ENCODE data around the gene CAPN14. TPM values are rescaled to one million over a fixed set of nuclear protein-coding genes. Genes with fewer than 3 reads are reported as not detected.

Gene CAPN14
- total RNA-seq, 1 donor from 2014 or later = 0.13 TPM

DNA sequence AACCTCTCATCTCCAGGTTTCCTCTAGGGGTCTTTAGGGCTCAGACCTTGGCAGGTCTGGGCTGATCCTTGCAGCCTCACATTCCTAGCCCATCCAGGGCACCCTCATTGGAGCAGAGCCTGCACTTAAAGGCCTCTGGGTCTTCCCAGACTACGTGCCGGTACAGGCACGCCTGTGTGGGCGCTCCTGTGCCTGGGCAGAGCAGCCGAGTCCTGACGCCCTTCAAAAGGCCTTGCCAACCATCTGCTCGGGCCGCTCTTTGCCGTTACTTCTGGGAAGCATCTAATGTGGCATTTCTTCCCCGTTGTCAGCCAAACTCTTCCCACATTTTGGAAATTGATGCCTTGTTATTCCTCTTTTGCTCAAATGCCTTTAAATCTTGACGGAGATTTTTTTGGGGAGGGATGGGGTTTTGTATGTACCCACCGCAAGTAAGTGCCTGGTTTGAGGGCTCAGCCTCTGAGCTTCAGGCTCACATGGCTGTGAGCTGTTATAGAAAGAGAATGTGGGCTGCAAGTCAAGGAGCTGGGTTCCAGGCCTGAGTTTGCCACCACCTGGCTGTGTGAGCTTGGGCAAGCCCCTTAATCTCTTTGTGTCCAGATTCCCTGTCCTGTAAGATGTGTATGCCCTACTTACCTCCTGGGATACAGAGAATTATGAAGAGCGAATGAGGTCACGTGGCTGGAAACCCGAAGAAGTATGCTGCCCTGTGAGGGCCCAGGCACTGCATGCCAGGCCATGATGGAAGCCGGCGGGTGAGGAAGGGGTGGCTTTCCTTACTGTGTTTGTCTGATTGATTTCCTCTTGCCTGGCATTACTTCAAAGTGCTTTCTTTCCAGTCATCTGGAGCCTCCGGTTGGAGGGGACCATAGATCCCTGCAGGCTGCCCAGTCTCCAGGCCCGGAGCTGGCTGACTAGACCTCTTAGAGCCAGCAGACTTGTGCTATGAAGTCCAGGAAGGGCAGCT is 37.2 kb upstream of the CAPN14 start:
- Mint-ChIP-seq H3K27ac (ENCODE audit: unreplicated experiment) (peak overlapping the region; percentile 14), H3K9me3 (ENCODE audit: unreplicated experiment) (no peaks in the 10 kb centered on the region)
- TF ChIP-seq, protein P1, sequence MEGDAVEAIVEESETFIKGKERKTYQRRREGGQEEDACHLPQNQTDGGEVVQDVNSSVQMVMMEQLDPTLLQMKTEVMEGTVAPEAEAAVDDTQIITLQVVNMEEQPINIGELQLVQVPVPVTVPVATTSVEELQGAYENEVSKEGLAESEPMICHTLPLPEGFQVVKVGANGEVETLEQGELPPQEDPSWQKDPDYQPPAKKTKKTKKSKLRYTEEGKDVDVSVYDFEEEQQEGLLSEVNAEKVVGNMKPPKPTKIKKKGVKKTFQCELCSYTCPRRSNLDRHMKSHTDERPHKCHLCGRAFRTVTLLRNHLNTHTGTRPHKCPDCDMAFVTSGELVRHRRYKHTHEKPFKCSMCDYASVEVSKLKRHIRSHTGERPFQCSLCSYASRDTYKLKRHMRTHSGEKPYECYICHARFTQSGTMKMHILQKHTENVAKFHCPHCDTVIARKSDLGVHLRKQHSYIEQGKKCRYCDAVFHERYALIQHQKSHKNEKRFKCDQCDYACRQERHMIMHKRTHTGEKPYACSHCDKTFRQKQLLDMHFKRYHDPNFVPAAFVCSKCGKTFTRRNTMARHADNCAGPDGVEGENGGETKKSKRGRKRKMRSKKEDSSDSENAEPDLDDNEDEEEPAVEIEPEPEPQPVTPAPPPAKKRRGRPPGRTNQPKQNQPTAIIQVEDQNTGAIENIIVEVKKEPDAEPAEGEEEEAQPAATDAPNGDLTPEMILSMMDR (IDR thresholded peaks at IDR 0.05; ENCODE audit: unreplicated experiment) = no peak

GRCh38 chr2:31253356-31254131 is 36.2 kb upstream of the CAPN14 start:
- H3K36me3 Mint-ChIP-seq (ENCODE audit: low read depth, unreplicated experiment) = peaks cover 10% of the 10 kb centered on the region
- peaks cover 11% of the 10 kb centered on the region for H3K4me1 Mint-ChIP-seq (ENCODE audit: unreplicated experiment)
- TF ChIP-seq, protein P1 (IDR thresholded peaks at IDR 0.05; ENCODE audit: unreplicated experiment) = no peak
- H3K9me3 Mint-ChIP-seq (ENCODE audit: unreplicated experiment) = no peaks in the 10 kb centered on the region
- DNase-seq (ENCODE audit: low spot score) = no peak
- no peak overlapping the region for H3K27ac Mint-ChIP-seq (ENCODE audit: unreplicated experiment)
- no peak overlapping the region for H3K4me3 Mint-ChIP-seq (ENCODE audit: unreplicated experiment)
- peaks cover 5% of the 10 kb centered on the region for H3K27me3 Mint-ChIP-seq (ENCODE audit: unreplicated experiment)

More for the DNA sequence above, 37.2 kb upstream of the CAPN14 start:
- peaks cover 11% of the 10 kb centered on the region for H3K4me1 Mint-ChIP-seq (ENCODE audit: unreplicated experiment)
- no peak for DNase-seq (ENCODE audit: low spot score)
- no peak overlapping the region for H3K4me3 Mint-ChIP-seq (ENCODE audit: unreplicated experiment)
- peaks cover 5% of the 10 kb centered on the region for H3K27me3 Mint-ChIP-seq (ENCODE audit: unreplicated experiment)
- peaks cover 10% of the 10 kb centered on the region for H3K36me3 Mint-ChIP-seq (ENCODE audit: low read depth, unreplicated experiment)

- Mint-ChIP-seq H3K27ac (ENCODE audit: unreplicated experiment) (no peak overlapping the region), H3K4me3 (ENCODE audit: unreplicated experiment) (no peak overlapping the region), H3K36me3 (ENCODE audit: low read depth, unreplicated experiment) (peaks cover 12% of the 10 kb centered on the region), H3K4me1 (ENCODE audit: unreplicated experiment) (peaks cover 11% of the 10 kb centered on the region), H3K9me3 (ENCODE audit: unreplicated experiment) (no peaks in the 10 kb centered on the region), H3K27me3 (ENCODE audit: unreplicated experiment) (peaks cover 5% of the 10 kb centered on the region)
- TF ChIP-seq, protein P1 (IDR thresholded peaks at IDR 0.05; ENCODE audit: unreplicated experiment) = no peak
- DNase-seq (ENCODE audit: low spot score) = no peak
Measured at GRCh38 chr2:31251851-31252250, 34.5 kb upstream of the CAPN14 start.

DNA sequence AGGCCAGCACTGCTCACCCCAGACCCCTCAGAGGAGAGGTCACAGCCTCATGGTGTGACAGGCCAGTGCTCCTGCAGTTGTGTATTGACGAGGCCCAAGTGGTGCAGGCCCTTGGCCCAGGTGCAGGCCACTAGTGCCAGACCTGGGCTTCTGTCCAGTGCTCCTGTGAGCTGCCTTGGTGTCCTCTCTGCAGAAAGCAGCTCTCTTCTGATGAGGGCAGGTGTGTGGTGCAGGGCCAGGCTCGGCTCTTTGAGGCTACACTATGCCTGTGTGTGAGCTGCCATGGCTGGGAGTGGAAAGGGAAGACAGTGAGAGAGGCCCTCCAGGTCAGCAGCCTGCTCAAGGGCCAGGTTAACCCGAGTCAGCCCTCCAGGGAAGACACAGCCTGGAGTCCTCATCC is 33.7 kb upstream of the CAPN14 start:
- Mint-ChIP-seq H3K27ac (ENCODE audit: unreplicated experiment) (no peak overlapping the region), H3K4me1 (ENCODE audit: unreplicated experiment) (peaks cover 11% of the 10 kb centered on the region), H3K27me3 (ENCODE audit: unreplicated experiment) (peaks cover 3% of the 10 kb centered on the region), H3K9me3 (ENCODE audit: unreplicated experiment) (no peaks in the 10 kb centered on the region), H3K36me3 (ENCODE audit: low read depth, unreplicated experiment) (peaks cover 15% of the 10 kb centered on the region), H3K4me3 (ENCODE audit: unreplicated experiment) (no peak overlapping the region)
- TF ChIP-seq, protein P1 (IDR thresholded peaks at IDR 0.05; ENCODE audit: unreplicated experiment) = no peak
- no peak for DNase-seq (ENCODE audit: low spot score)
